Nephron progenitor cell (in vitro differentiated cells): Measurements from ENCODE around the gene OS9.
A peak's percentile ranks its signal among the peaks of the same experiment; 100 is the strongest.
"Not testable (repeated sequence)": the region's sequence is repeated elsewhere in the genome, so short reads cannot be mapped to it uniquely, and the experiment has no call there.

ENCODE experiments used
- DNase-seq: peaks from one replicate; pipeline ENCODE4 v3.0.0; 2021
- H3K27ac Mint-ChIP-seq: 2 replicates; pipeline ENCODE4 v1.8.0; 2021; ENCODE audit warnings: mild to moderate bottlenecking, moderate library complexity, mixed read lengths
- H3K27me3 Mint-ChIP-seq: 2 replicates; pipeline ENCODE4 v1.8.0; 2021; ENCODE audit warnings: mild to moderate bottlenecking, low read depth, mixed read lengths; ENCODE audit not compliant: poor library complexity
- H3K36me3 Mint-ChIP-seq: 2 replicates; pipeline ENCODE4 v1.8.0; 2021; ENCODE audit warnings: low read depth, mixed read lengths
- H3K4me1 Mint-ChIP-seq: 2 replicates; pipeline ENCODE4 v1.8.0; 2021; ENCODE audit warnings: mixed read lengths
- H3K4me3 Mint-ChIP-seq: 2 replicates; pipeline ENCODE4 v1.8.0; 2021; ENCODE audit warnings: mild to moderate bottlenecking, moderate library complexity, mixed read lengths
- H3K9me3 Mint-ChIP-seq: 2 replicates; pipeline ENCODE4 v1.8.0; 2021; ENCODE audit warnings: mild to moderate bottlenecking, moderate library complexity, mixed read lengths
- CTCF ChIP-seq: fragments of 200-600 bp; sonication (generic); IDR thresholded peaks from 2 replicates; pipeline ENCODE4 v1.5.0; 2021; ENCODE audit warnings: antibody characterized with exemption

Gene OS9

GRCh38 chr12:57693659-57694458, at the start of gene OS9:
OS9 (plus strand) TSS chr12:57694132; CDS start chr12:57694162, 30 bp downstream.
- peak; percentile 60 for TF ChIP-seq CTCF
- DNase-seq: peak; percentile 90
- peaks cover 32% of the 10 kb centered on the region for H3K36me3 Mint-ChIP-seq
- no peak within 1 kb of the TSS for H3K4me3 Mint-ChIP-seq
- H3K9me3 Mint-ChIP-seq: peaks cover 26% of the 10 kb centered on the region
- H3K27ac Mint-ChIP-seq: no peak within 1 kb of the TSS
- H3K4me1 Mint-ChIP-seq: no peaks in the 10 kb centered on the region
- H3K27me3 Mint-ChIP-seq: peaks cover 32% of the 10 kb centered on the region

GRCh38 chr12:57645990-57646658, 47.8 kb upstream of the OS9 start:
- DNase-seq: not testable (repeated sequence)

GRCh38 chr12:57646659-57647049, 47.3 kb upstream of the OS9 start:
- not testable (repeated sequence) for H3K27me3 Mint-ChIP-seq, H3K27ac Mint-ChIP-seq, H3K4me1 Mint-ChIP-seq, H3K4me3 Mint-ChIP-seq, H3K36me3 Mint-ChIP-seq, DNase-seq
- H3K9me3 Mint-ChIP-seq: peaks cover 41% of the 10 kb centered on the region

More at GRCh38 chr12:57645990-57646658, 47.8 kb upstream of the OS9 start:
- H3K36me3 Mint-ChIP-seq, H3K4me1 Mint-ChIP-seq, H3K4me3 Mint-ChIP-seq, H3K27ac Mint-ChIP-seq: not testable (repeated sequence)
- H3K27me3 Mint-ChIP-seq: peaks cover 11% of the 10 kb centered on the region
- H3K9me3 Mint-ChIP-seq: peaks cover 44% of the 10 kb centered on the region

GRCh38 chr12:57654042-57654441, 39.9 kb upstream of the OS9 start:
- no peak overlapping the region for H3K27ac Mint-ChIP-seq
- peaks cover 18% of the 10 kb centered on the region for H3K27me3 Mint-ChIP-seq
- H3K36me3 Mint-ChIP-seq: no peaks in the 10 kb centered on the region
- H3K4me3 Mint-ChIP-seq: no peak overlapping the region
- no peak for DNase-seq
- no peaks in the 10 kb centered on the region for H3K4me1 Mint-ChIP-seq
- no peak for TF ChIP-seq CTCF
- peaks cover 59% of the 10 kb centered on the region for H3K9me3 Mint-ChIP-seq

GRCh38 chr12:57655541-57656240, 38.2 kb upstream of the OS9 start:
- no peak overlapping the region for H3K27ac Mint-ChIP-seq
- peaks cover 65% of the 10 kb centered on the region for H3K9me3 Mint-ChIP-seq
- H3K4me1 Mint-ChIP-seq: no peaks in the 10 kb centered on the region
- H3K4me3 Mint-ChIP-seq: no peak overlapping the region
- no peak for DNase-seq
- H3K27me3 Mint-ChIP-seq: peaks cover 22% of the 10 kb centered on the region
- H3K36me3 Mint-ChIP-seq: no peaks in the 10 kb centered on the region
- no peak for TF ChIP-seq CTCF

GRCh38 chr12:57656408-57656807, 37.5 kb upstream of the OS9 start:
- DNase-seq, H3K4me3 Mint-ChIP-seq, H3K36me3 Mint-ChIP-seq, H3K4me1 Mint-ChIP-seq: not testable (repeated sequence)
- Mint-ChIP-seq H3K27ac (peak overlapping the region; percentile 91), H3K27me3 (peaks cover 22% of the 10 kb centered on the region), H3K9me3 (peaks cover 71% of the 10 kb centered on the region)

- no peaks in the 10 kb centered on the region for H3K4me1 Mint-ChIP-seq
- H3K27ac Mint-ChIP-seq: no peak overlapping the region
- DNase-seq: no peak
- peaks cover 76% of the 10 kb centered on the region for H3K9me3 Mint-ChIP-seq
- H3K27me3 Mint-ChIP-seq: peaks cover 22% of the 10 kb centered on the region
- no peak overlapping the region for H3K4me3 Mint-ChIP-seq
- no peak for TF ChIP-seq CTCF
- H3K36me3 Mint-ChIP-seq: no peaks in the 10 kb centered on the region
These were observed 36.2 kb upstream of the OS9 start for GRCh38 chr12:57657744-57658143.
